ENCODE measurements around the gene WDFY4.

WDFY4 gene

GRCh38 chr10:48800007-48800675 is 115.5 kb downstream of the WDFY4 start:
- H3K36me3 ChIP-seq (ENCODE audit: control insufficient read depth, insufficient read depth, low read length): no peaks in the 10 kb centered on the region
- no peak overlapping the region for H4K5ac ChIP-seq (ENCODE audit: low read length)
- H2BK5ac ChIP-seq (ENCODE audit: low read length): no peak overlapping the region
- peak; percentile 8 for DNase-seq
- H2BK120ac ChIP-seq (ENCODE audit: low read depth, low read length): no peak overlapping the region
- no peak overlapping the region for H3K27ac ChIP-seq (ENCODE audit: low read depth, low read length)
- no peak overlapping the region for H3K23ac ChIP-seq (ENCODE audit: low read length)
- H3K9ac ChIP-seq (ENCODE audit: low read length): no peak overlapping the region
- H2AK5ac ChIP-seq (ENCODE audit: low read length): no peak overlapping the region
- H4K8ac ChIP-seq (ENCODE audit: low read depth, low read length): no peak overlapping the region
- no peak overlapping the region for H3K4ac ChIP-seq (ENCODE audit: low read depth, low read length)
- H3K18ac ChIP-seq (ENCODE audit: low read length): no peak overlapping the region
- H3K79me1 ChIP-seq (ENCODE audit: low read length): no peaks in the 10 kb centered on the region
- WGBS (ENCODE audit: extremely low coverage, insufficient coverage, low lambda C conversion rate): no CpG with 5 or more reads among the region's 12 CpGs
- H3K4me1 ChIP-seq (ENCODE audit: control insufficient read depth, low read depth, low read length): no peaks in the 10 kb centered on the region
- no peaks in the 10 kb centered on the region for H3K27me3 ChIP-seq (ENCODE audit: insufficient read depth, low read length, poor library complexity)
- no peaks in the 10 kb centered on the region for H3K79me2 ChIP-seq (ENCODE audit: control insufficient read depth, insufficient read depth, low read length)
- H3K4me3 ChIP-seq (ENCODE audit: low read length): no peak overlapping the region
- H3K56ac ChIP-seq (ENCODE audit: low read length): no peak overlapping the region
- H2BK15ac ChIP-seq (replicated peaks; ENCODE audit: low read depth): no peak overlapping the region
- H3K4me2 ChIP-seq (ENCODE audit: low read length): no peak overlapping the region

DNA sequence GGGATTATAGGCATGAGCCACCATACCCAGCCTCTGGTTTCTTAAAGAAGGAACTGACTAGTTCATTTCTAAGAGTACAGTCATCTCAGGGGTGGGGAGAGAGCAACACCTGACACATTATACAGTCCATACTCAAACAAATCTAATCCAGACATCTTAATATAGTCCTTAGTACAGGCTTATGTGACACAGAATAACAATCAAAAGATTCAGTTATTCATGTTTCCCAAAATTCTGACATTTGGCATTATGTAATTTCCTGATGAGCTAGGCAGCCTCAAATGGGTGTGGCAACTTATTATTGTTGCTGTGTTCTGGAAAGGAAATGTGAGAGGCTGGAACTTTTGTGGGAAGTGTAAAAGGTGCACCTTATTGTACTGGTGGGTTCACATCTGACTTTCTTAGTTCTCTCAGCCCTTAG is 116.3 kb downstream of the WDFY4 start:
- Histone ChIP-seq H2BK5ac (ENCODE audit: low read length) (no peak overlapping the region), H3K4me2 (ENCODE audit: low read length) (no peak overlapping the region), H3K79me2 (ENCODE audit: control insufficient read depth, insufficient read depth, low read length) (no peaks in the 10 kb centered on the region), H3K4ac (ENCODE audit: low read depth, low read length) (no peak overlapping the region), H2BK15ac (replicated peaks; ENCODE audit: low read depth) (no peak overlapping the region), H2BK120ac (ENCODE audit: low read depth, low read length) (no peak overlapping the region), H3K4me1 (ENCODE audit: control insufficient read depth, low read depth, low read length) (no peaks in the 10 kb centered on the region), H3K36me3 (ENCODE audit: control insufficient read depth, insufficient read depth, low read length) (no peaks in the 10 kb centered on the region), H3K27ac (ENCODE audit: low read depth, low read length) (no peak overlapping the region), H3K9ac (ENCODE audit: low read length) (no peak overlapping the region), H4K5ac (ENCODE audit: low read length) (no peak overlapping the region), H3K79me1 (ENCODE audit: low read length) (no peaks in the 10 kb centered on the region), H3K27me3 (ENCODE audit: insufficient read depth, low read length, poor library complexity) (no peaks in the 10 kb centered on the region), H3K4me3 (ENCODE audit: low read length) (no peak overlapping the region), H3K56ac (ENCODE audit: low read length) (no peak overlapping the region), H2AK5ac (ENCODE audit: low read length) (no peak overlapping the region), H3K23ac (ENCODE audit: low read length) (no peak overlapping the region), H4K8ac (ENCODE audit: low read depth, low read length) (no peak overlapping the region), H3K18ac (ENCODE audit: low read length) (no peak overlapping the region)
- no peak for DNase-seq

GRCh38 chr10:48802611-48803071 is 118.0 kb downstream of the WDFY4 start:
- no peak for DNase-seq
- H4K8ac ChIP-seq (ENCODE audit: low read depth, low read length): no peak overlapping the region
- H3K4ac ChIP-seq (ENCODE audit: low read depth, low read length): no peak overlapping the region
- H3K36me3 ChIP-seq (ENCODE audit: control insufficient read depth, insufficient read depth, low read length): no peaks in the 10 kb centered on the region
- H4K5ac ChIP-seq (ENCODE audit: low read length): no peak overlapping the region
- H2BK120ac ChIP-seq (ENCODE audit: low read depth, low read length): no peak overlapping the region
- no peak overlapping the region for H3K56ac ChIP-seq (ENCODE audit: low read length)
- no peak overlapping the region for H3K4me3 ChIP-seq (ENCODE audit: low read length)
- no peaks in the 10 kb centered on the region for H3K79me1 ChIP-seq (ENCODE audit: low read length)
- H2BK15ac ChIP-seq (replicated peaks; ENCODE audit: low read depth): no peak overlapping the region
- no peak overlapping the region for H3K18ac ChIP-seq (ENCODE audit: low read length)
- H3K4me2 ChIP-seq (ENCODE audit: low read length): no peak overlapping the region
- H3K27ac ChIP-seq (ENCODE audit: low read depth, low read length): no peak overlapping the region
- H2BK5ac ChIP-seq (ENCODE audit: low read length): no peak overlapping the region
- H3K4me1 ChIP-seq (ENCODE audit: control insufficient read depth, low read depth, low read length): no peaks in the 10 kb centered on the region
- H2AK5ac ChIP-seq (ENCODE audit: low read length): no peak overlapping the region
- H3K79me2 ChIP-seq (ENCODE audit: control insufficient read depth, insufficient read depth, low read length): no peaks in the 10 kb centered on the region
- no CpG with 5 or more reads among the region's 2 CpGs for WGBS (ENCODE audit: extremely low coverage, insufficient coverage, low lambda C conversion rate)
- no peaks in the 10 kb centered on the region for H3K27me3 ChIP-seq (ENCODE audit: insufficient read depth, low read length, poor library complexity)
- no peak overlapping the region for H3K9ac ChIP-seq (ENCODE audit: low read length)
- no peak overlapping the region for H3K23ac ChIP-seq (ENCODE audit: low read length)

GRCh38 chr10:48803801-48804584 is 119.3 kb downstream of the WDFY4 start:
- Histone ChIP-seq H2AK5ac (ENCODE audit: low read length) (no peak overlapping the region), H3K4ac (ENCODE audit: low read depth, low read length) (no peak overlapping the region), H3K4me2 (ENCODE audit: low read length) (no peak overlapping the region), H3K23ac (ENCODE audit: low read length) (no peak overlapping the region), H2BK15ac (replicated peaks; ENCODE audit: low read depth) (no peak overlapping the region), H3K27ac (ENCODE audit: low read depth, low read length) (no peak overlapping the region), H3K18ac (ENCODE audit: low read length) (no peak overlapping the region), H4K8ac (ENCODE audit: low read depth, low read length) (no peak overlapping the region), H4K5ac (ENCODE audit: low read length) (no peak overlapping the region), H3K9ac (ENCODE audit: low read length) (no peak overlapping the region), H3K79me1 (ENCODE audit: low read length) (no peaks in the 10 kb centered on the region), H3K4me3 (ENCODE audit: low read length) (no peak overlapping the region), H2BK5ac (ENCODE audit: low read length) (no peak overlapping the region), H3K27me3 (ENCODE audit: insufficient read depth, low read length, poor library complexity) (no peaks in the 10 kb centered on the region), H3K36me3 (ENCODE audit: control insufficient read depth, insufficient read depth, low read length) (no peaks in the 10 kb centered on the region), H3K56ac (ENCODE audit: low read length) (no peak overlapping the region), H3K4me1 (ENCODE audit: control insufficient read depth, low read depth, low read length) (no peaks in the 10 kb centered on the region), H2BK120ac (ENCODE audit: low read depth, low read length) (no peak overlapping the region), H3K79me2 (ENCODE audit: control insufficient read depth, insufficient read depth, low read length) (no peaks in the 10 kb centered on the region)
- WGBS (ENCODE audit: extremely low coverage, insufficient coverage, low lambda C conversion rate): no CpG with 5 or more reads among the region's 4 CpGs
- peak; percentile 58 for DNase-seq

DNA sequence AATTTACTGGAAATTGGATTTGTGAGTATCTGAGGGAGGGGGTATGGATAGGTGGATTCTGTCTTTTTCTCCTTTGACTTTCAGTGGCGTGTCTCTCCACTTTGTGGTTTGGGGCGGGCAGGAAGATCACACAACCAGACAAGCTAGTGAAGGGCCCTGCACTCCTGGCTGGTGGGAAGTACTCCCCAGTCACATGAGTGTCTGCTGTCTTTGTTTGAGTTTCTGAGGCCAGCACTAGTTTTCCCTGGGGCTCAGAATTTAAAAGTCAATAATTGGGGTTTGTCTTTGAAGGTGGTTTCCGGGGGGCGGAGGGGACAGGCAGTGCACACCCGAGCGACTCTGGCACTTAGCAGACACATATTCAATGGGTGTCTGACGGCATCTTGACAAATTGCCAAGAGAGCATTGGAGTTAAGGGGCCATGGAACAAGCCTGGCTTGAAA is 120.1 kb downstream of the WDFY4 start:
- H2BK120ac ChIP-seq (ENCODE audit: low read depth, low read length): no peak overlapping the region
- no peak overlapping the region for H3K9ac ChIP-seq (ENCODE audit: low read length)
- H3K4me1 ChIP-seq (ENCODE audit: control insufficient read depth, low read depth, low read length): no peaks in the 10 kb centered on the region
- no peak overlapping the region for H3K56ac ChIP-seq (ENCODE audit: low read length)
- H2AK5ac ChIP-seq (ENCODE audit: low read length): no peak overlapping the region
- H4K8ac ChIP-seq (ENCODE audit: low read depth, low read length): no peak overlapping the region
- H3K79me2 ChIP-seq (ENCODE audit: control insufficient read depth, insufficient read depth, low read length): no peaks in the 10 kb centered on the region
- no peak overlapping the region for H4K5ac ChIP-seq (ENCODE audit: low read length)
- no peak overlapping the region for H2BK5ac ChIP-seq (ENCODE audit: low read length)
- H3K18ac ChIP-seq (ENCODE audit: low read length): no peak overlapping the region
- H3K23ac ChIP-seq (ENCODE audit: low read length): no peak overlapping the region
- H3K27me3 ChIP-seq (ENCODE audit: insufficient read depth, low read length, poor library complexity): no peaks in the 10 kb centered on the region
- H2BK15ac ChIP-seq (replicated peaks; ENCODE audit: low read depth): no peak overlapping the region
- H3K36me3 ChIP-seq (ENCODE audit: control insufficient read depth, insufficient read depth, low read length): no peaks in the 10 kb centered on the region
- no peak overlapping the region for H3K27ac ChIP-seq (ENCODE audit: low read depth, low read length)
- no peak overlapping the region for H3K4me2 ChIP-seq (ENCODE audit: low read length)
- no peaks in the 10 kb centered on the region for H3K79me1 ChIP-seq (ENCODE audit: low read length)
- WGBS (ENCODE audit: extremely low coverage, insufficient coverage, low lambda C conversion rate): no CpG with 5 or more reads among the region's 7 CpGs
- H3K4ac ChIP-seq (ENCODE audit: low read depth, low read length): no peak overlapping the region
- DNase-seq: no peak
- H3K4me3 ChIP-seq (ENCODE audit: low read length): no peak overlapping the region

Data from mesendoderm (in vitro differentiated cells).